Activated gamma-delta T cell treated with anti-CD3 and anti-CD28 coated beads, Interleukin-2, amount 50 U/mL, for 16 hours (primary cell): Measurements from ENCODE around the gene AKIP1.

Experiments
- DNase-seq: peaks from one replicate; pipeline ENCODE4 v3.0.0-alpha.2; 2020; ENCODE audit warnings: low read depth

The AKIP1 gene

DNA sequence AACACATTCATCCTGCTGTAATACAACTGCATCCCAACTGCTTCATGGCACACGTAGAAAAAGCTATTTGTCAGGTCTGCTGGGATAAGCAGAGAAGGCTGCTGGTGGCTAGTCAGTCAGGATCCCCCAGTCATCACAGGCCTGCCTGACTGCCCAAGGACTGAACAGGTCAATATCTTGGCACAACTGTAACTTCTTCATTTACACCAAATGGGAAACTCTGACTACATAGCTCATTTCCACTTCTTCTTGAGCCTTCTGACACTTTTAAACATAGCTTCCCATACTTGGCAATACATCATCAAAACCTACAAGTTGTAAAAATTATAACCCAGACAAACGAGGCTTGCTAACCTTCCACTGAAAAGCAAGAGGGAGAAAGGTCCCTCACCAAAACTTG is 50.4 kb downstream of the AKIP1 start:
- DNase-seq = no peak

DNA sequence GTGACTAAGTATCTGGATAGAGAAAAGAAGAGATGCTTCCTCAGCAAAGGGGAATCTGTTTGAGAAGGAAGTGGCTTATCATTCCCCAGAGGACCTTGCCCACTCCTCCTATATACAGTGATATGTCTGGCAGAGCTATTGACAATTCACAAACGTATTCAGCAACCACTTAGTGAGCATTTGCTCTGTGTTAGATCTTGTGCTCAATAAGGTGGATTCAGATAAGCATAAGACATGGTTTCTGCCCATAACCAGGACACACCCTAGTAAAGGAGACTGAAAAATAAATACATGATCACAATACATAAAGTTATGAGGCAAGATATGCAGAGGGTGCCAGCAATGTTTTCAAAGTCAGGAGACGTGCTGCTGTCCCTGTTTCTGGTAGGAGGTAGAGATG is 51.9 kb downstream of the AKIP1 start:
- no peak for DNase-seq

DNA sequence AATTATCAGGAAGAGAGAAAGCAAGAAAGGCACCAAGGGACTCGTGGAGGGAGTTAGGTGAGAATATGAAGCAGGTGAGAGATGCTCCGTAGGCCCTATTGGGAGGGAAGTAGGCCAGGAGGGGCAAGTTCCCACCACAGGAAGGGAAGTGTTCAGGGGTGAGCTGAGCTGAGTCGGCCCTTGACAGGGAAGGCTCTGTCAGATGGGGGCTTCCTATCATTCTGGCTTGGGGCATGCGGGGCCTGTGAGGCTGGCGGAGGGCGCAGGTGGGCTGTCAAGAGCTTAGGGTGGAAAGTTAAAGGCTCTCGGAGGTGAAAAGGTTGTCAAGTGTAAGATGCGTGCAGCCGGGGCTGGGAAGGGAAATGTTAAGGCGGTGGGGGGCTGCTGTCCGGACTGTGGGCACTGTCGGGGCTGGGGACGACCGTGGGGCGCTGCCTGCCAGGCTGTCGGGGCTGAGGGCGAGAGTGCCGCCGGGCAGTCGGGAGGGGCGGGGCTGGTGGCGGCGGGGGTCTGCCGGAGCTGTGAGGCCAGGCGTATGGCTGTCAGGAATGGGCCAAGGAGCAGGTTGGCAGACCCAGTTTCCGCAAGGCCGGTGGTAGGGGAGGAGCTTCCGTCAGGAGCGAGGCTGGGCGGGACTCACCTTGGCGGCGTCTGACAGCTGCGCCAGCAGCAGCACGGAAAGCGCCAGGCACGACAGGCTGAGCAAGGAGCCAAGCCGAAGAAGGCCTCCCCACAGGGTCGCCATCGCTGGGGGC is 52.8 kb downstream of the AKIP1 start:
- peak; percentile 62 for DNase-seq

DNA sequence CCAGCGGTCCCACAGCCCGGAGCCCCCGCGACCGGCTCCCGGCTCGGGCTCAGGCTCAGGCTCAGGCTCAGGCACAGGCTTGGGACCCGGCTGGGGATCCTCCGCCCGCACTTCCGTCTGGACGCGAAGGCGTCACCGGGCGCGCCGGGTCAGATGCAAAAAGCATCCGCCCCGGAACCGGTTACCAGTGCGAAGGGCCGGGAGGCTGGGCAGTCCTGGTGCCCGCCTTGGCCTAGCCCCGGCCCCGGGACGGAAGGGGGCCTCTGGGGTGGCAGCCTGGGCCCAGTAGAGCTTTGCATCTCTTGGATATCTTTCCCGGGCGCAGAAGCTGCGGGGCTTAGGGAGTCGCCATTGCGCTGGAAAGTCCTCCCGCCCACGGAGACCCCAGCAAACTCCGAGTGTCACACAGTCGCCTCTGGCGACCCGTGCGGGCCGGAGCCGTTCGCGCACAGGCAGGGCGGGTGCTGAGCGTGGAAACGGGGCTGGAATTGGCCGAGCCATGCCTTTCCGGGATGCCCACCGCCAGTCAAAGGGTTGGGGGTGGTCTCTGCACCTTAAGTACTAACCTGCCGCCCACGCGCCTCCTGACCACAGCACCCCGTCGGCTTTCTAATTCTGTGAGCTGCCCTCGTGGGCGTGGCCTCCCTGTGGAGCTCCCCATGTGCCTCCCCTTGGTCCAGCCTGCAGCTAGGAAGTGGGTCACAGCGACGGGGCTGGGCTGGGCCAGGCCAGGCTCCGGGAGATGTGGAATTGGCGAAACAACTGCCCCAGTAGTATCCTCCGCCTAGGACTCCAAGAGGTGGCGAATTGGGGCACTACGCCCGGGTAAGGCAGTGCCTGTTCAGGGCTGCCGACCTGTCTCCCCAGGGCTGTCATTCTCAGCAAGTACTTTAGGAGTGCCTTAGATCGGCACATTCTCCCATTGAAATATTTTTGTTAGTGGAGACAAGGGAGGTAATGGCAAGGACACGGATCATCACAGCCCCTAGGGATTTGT is 53.6 kb downstream of the AKIP1 start, which contains the start of gene TMEM9B:
TSS of gene TMEM9B (minus strand) at position 119 of the 997 bp plus-strand sequence. CDS start 129 bp downstream, outside the sequence.
- DNase-seq = peak; percentile 63

DNA sequence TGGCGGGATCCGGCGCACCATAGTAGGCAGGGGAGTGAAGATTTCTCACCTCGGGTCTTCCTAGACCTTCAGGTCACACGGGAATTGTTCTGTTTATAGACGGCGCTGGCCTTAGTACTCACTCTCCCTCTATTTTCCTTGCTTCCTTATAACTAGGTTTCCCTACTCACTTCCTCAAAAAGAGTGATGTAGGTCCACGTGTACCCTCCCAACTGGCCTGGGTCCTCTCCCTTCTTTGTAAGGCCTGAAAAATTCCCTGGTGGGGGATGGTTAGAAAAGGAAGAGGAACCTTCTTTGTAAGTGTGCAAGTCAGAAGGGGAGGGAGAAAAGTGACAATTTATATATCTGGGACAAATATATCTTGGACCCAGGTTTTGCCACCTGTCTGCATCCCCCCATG is 56.2 kb downstream of the AKIP1 start:
- DNase-seq = no peak
